GF-D8 (cell line): ENCODE measurements around the gene EIF3CL.
"Not testable (repeated sequence)": the region's sequence is repeated elsewhere in the genome, so short reads cannot be mapped to it uniquely, and the experiment has no call there.

Experiments used
- DNase-seq: peaks from one replicate; lab custom pipeline; 2025; lab: John Stamatoyannopoulos, UW

The EIF3CL gene, protein sequence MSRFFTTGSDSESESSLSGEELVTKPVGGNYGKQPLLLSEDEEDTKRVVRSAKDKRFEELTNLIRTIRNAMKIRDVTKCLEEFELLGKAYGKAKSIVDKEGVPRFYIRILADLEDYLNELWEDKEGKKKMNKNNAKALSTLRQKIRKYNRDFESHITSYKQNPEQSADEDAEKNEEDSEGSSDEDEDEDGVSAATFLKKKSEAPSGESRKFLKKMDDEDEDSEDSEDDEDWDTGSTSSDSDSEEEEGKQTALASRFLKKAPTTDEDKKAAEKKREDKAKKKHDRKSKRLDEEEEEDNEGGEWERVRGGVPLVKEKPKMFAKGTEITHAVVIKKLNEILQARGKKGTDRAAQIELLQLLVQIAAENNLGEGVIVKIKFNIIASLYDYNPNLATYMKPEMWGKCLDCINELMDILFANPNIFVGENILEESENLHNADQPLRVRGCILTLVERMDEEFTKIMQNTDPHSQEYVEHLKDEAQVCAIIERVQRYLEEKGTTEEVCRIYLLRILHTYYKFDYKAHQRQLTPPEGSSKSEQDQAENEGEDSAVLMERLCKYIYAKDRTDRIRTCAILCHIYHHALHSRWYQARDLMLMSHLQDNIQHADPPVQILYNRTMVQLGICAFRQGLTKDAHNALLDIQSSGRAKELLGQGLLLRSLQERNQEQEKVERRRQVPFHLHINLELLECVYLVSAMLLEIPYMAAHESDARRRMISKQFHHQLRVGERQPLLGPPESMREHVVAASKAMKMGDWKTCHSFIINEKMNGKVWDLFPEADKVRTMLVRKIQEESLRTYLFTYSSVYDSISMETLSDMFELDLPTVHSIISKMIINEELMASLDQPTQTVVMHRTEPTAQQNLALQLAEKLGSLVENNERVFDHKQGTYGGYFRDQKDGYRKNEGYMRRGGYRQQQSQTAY

GRCh38 chr16:28403220-28404072, at the start of gene EIF3CL:
Gene EIF3CL (minus strand): TSS chr16:28403841. CDS start chr16:28403618, 223 bp downstream.
- DNase-seq: not testable (repeated sequence)

DNA sequence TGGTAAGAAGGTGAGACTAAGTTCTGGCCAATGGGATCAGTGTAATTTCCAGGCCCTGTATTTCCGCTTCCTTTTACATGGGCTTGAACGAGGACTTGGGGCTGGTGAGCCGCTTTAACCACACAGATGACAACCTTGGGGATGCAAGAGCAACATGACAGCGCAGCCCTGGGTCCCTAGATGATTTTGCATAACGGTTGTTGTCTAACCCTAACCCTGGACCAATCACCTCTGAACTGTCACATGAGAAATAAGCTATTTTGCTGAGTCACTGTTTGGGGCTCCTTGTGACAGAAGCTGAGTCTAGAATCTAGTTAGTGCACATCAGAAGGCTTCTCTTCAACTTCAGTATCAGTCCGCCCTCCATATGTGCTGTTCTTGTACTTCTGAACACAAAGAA, 43.4 kb upstream of the EIF3CL start:
- DNase-seq: not testable (repeated sequence)

- DNase-seq: not testable (repeated sequence)
Observed at GRCh38 chr16:28446388-28446787, 42.7 kb upstream of the EIF3CL start.

DNA sequence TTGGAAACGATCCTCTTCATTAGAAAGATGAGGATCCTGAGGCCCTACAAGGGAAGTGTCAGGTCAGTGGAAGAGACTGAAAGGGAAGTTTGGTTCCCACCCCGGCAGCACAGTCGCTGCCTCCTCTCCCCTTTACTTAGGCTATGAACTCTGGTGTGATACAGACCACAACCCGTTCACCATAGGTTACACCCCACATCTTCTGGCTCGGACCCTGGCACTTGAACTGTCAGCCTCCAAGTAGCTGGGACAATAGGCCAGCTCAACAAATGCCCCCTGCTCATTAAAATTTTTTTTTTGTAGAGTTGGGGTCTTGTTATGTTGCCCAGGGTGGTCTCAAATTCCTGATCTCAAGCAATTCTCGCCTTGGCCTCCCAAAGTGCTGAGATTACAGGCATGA, 40.3 kb upstream of the EIF3CL start:
- DNase-seq: not testable (repeated sequence)

DNA sequence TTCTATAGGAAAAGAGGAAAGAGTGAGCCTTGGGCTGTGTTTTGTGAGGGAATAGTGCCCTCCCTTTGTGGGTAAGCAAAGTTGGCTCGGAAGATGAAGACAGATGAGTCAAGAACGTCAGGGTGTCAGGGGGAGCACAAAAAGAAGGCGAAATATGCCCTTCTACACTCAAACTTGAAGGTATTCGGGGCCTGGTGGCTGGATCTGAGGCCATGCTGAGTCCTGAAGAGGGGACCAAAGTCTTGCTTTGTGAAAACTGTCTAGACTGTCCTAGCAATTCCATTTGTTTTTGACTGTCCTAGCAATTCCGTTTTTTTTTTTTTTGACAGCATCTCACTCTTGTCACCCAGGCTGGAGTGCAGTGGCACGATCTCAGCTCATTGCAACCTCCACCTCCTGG, 35.3 kb upstream of the EIF3CL start:
- DNase-seq: not testable (repeated sequence)

GRCh38 chr16:28435340-28435739, 31.7 kb upstream of the EIF3CL start:
- not testable (repeated sequence) for DNase-seq

DNA sequence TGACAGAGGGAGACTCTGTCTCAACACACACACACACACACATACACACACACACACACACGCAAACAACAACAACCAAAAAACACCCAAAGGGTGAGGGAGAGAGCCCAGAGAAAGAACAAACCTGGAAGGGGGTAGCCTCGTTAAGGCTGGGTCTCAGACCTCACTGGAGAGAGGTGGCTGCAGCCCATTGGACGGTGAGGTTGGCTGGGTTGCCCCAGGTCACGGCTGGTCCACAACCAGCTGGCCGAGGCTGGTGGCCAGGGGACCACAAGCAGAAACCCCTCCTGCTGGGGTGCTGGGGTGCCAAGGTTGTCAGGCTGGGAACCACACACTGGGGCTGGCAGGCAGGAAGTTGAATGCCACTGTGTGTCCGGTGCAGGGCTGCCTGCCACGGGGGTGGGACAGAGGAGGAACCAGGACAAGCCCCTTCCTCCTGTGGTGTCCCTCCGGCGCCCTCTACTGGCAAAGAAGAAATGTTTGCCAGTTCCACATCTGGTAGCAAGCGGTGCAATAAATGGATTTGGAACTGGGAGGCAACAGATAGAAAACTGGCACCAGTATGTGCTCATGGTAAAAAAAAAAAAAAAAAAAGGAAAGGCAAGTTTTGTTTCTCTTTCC, 22.5 kb upstream of the EIF3CL start:
- DNase-seq: not testable (repeated sequence)

- not testable (repeated sequence) for DNase-seq
Observed at GRCh38 chr16:28421071-28421750, 17.6 kb upstream of the EIF3CL start.

GRCh38 chr16:28417033-28417432, 13.4 kb upstream of the EIF3CL start:
- DNase-seq: not testable (repeated sequence)

DNA sequence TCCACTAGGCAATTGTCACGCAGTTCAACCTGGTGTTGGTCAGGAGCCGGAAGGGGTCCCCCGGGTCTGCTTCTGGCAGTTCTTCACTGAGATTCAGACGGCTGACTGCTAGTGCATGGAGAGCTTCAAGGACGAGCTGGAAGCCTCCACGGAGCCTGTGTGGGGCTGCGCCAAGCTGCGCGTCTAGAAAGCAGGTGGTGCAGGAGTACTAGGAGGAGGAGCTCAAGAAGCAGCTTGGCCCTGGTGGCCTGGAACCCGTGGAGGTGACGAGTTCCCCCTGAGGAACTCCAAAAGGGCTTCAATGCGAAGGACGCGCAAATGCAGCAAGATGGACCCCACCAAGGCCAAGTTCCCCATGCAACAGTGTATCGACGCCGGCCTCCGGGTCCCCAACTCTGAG, 10.9 kb upstream of the EIF3CL start:
- not testable (repeated sequence) for DNase-seq

GRCh38 chr16:28413585-28413984, 9.9 kb upstream of the EIF3CL start:
- DNase-seq: not testable (repeated sequence)

- not testable (repeated sequence) for DNase-seq
Observed at GRCh38 chr16:28392054-28392453, 11.6 kb downstream of the EIF3CL start.

DNA sequence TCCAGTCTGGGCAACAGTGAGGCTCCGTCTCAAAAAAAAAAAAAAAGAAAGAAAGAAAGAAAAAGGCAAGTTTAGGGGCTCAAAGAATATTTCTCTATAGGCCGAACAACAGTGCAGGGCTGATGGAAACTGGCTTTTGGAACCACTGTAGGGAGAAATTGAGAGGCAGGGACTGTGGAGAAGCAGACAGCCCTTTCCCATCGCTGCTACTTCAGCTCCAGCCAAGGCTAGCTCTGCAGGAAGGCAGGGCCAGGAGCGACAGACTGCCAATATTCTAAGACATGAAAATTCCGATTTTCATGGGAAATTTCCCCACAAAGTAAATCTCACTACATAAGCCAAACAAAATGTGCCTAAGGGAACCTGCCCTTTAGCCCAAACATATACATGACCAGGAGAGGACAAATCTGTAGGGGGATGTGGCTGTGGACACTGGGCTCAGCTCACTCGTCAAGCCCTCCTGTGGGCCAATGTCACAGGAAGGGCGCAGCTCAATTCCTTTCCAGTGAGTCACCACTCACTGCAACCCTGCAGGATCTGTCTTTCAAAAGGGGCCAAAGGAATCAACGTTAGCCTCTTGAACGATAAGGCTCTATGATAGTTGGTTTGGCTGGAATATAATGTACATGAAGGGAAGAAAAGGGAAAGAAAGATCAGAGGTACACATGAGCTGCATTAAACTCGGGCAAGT, 21.3 kb downstream of the EIF3CL start:
- DNase-seq: not testable (repeated sequence)

- not testable (repeated sequence) for DNase-seq
Observed at GRCh38 chr16:28377822-28378221, 25.8 kb downstream of the EIF3CL start.

DNA sequence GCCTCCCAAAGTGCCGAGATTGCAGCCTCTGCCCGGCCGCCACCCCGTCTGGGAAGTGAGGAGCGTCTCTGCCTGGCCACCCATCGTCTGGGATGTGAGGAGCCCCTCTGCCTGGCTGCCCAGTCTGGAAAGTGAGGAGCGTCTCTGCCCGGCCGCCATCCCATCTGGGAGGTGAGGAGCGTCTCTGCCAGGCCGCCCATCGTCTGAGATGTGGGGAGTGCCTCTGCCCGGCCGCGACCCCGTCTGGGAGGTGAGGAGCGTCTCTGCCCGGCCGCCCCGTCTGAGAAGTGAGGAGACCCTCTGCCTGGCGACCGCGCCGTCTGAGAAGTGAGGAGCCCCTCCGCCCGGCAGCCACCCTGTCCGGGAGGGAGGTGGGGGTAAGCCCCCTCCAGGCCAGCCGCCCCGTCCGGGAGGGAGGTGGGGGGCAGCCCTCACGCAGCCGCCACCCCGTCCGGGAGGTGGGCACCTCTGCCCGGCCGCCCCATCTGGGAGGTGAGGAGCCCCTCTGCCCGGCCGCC, 26.5 kb downstream of the EIF3CL start:
- DNase-seq: not testable (repeated sequence)

GRCh38 chr16:28375115-28375514, 28.5 kb downstream of the EIF3CL start:
- not testable (repeated sequence) for DNase-seq

- not testable (repeated sequence) for DNase-seq
Observed at GRCh38 chr16:28374281-28374680, 29.4 kb downstream of the EIF3CL start.

- not testable (repeated sequence) for DNase-seq
Observed at GRCh38 chr16:28367926-28368325, 35.7 kb downstream of the EIF3CL start.

DNA sequence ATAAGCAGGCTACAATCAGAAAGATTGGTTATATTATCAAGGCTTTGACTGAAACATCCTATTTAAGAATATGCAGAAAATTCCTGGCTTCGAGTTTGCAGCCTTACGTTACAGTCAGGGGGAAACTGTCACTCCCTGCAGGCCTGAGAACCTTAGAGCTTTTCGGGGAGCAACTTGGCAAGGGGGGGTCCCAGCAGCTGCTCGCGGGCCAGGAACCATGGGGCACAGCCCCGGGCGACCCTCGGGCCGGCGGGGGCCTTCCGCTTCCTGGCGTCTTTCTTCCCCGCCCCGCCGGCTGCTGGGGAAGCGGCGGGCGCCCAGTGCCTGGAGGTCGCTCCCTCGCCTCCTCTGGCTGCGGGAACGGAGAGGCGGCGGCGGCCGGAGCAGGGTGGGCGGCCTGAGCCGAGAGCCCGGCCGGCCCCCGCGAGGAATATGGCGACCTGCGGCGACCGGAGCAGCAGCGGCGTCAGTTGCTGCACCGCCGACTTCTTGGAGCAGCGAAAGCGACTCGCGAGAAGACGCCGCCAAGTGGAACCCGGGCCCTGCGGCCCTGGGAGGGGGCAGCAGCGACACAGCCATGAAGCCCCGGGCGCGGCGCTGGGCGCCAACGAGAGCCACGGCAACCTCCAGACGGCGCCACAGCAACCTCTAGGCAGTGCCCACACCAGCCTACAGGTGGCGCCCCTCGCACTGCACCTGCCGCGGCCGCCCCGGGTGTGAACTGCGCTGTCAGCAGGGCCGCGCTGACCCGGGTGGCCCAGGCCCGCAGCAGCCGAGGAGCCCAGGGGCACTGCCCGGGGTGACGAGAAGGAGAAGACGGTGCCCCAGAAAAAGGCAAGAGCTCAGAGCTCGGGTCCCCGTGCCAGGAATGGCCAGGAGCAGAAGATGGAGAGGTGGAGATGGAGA, 39.1 kb downstream of the EIF3CL start:
- not testable (repeated sequence) for DNase-seq
